ENCODE measurements around the gene ATP1B3.
"Not testable (repeated sequence)": the region's sequence is repeated elsewhere in the genome, so short reads cannot be mapped to it uniquely, and the experiment has no call there.

ATP1B3 gene

GRCh38 chr3:141876381-141876890 is at the start of gene ATP1B3:
Gene ATP1B3 (plus strand): TSS chr3:141876643. CDS start chr3:141876802, 159 bp downstream.
- DNase-seq (ENCODE audit: low read depth in 2 of 2) = peak; percentile 67 to 71

GRCh38 chr3:141828487-141828886 is 48.0 kb upstream of the ATP1B3 start:
- no peak for DNase-seq (ENCODE audit: low read depth in 2 of 2)

GRCh38 chr3:141828890-141829289 is 47.6 kb upstream of the ATP1B3 start:
- DNase-seq (ENCODE audit: low read depth in 2 of 2) = no peak

GRCh38 chr3:141830508-141830907 is 45.9 kb upstream of the ATP1B3 start:
- no peak for DNase-seq (ENCODE audit: low read depth in 2 of 2)

- no peak for DNase-seq (ENCODE audit: low read depth in 2 of 2)
These were observed 42.2 kb upstream of the ATP1B3 start for GRCh38 chr3:141834292-141834691.

- DNase-seq (ENCODE audit: low read depth in 2 of 2) = no peak
These were observed 40.8 kb upstream of the ATP1B3 start for GRCh38 chr3:141835557-141836229.

- no peak for DNase-seq (ENCODE audit: low read depth in 2 of 2)
These were observed 37.1 kb upstream of the ATP1B3 start for GRCh38 chr3:141839389-141839788.

GRCh38 chr3:141840737-141841544 is 35.5 kb upstream of the ATP1B3 start:
- DNase-seq (ENCODE audit: low read depth in 2 of 2) = no peak

- no peak for DNase-seq (ENCODE audit: low read depth in 2 of 2)
These were observed 32.3 kb upstream of the ATP1B3 start for GRCh38 chr3:141844108-141844507.

- no peak for DNase-seq (ENCODE audit: low read depth in 2 of 2)
These were observed 31.6 kb upstream of the ATP1B3 start for GRCh38 chr3:141844812-141845211.

- peak in 1 of 2 donors; percentile 7 for DNase-seq (ENCODE audit: low read depth in 2 of 2)
These were observed 30.9 kb upstream of the ATP1B3 start for GRCh38 chr3:141845407-141846049.

GRCh38 chr3:141846050-141846433 is 30.4 kb upstream of the ATP1B3 start:
- DNase-seq (ENCODE audit: low read depth in 2 of 2) = no peak

GRCh38 chr3:141848159-141848748 is 28.2 kb upstream of the ATP1B3 start:
- DNase-seq (ENCODE audit: low read depth in 2 of 2) = not testable (repeated sequence)

- no peak for DNase-seq (ENCODE audit: low read depth in 2 of 2)
These were observed 27.2 kb upstream of the ATP1B3 start for GRCh38 chr3:141849056-141849815.

GRCh38 chr3:141851411-141851810 is 25.0 kb upstream of the ATP1B3 start:
- no peak for DNase-seq (ENCODE audit: low read depth in 2 of 2)

- no peak for DNase-seq (ENCODE audit: low read depth in 2 of 2)
These were observed 23.3 kb upstream of the ATP1B3 start for GRCh38 chr3:141853081-141853601.

GRCh38 chr3:141853629-141854168 is 22.7 kb upstream of the ATP1B3 start:
- no peak for DNase-seq (ENCODE audit: low read depth in 2 of 2)

GRCh38 chr3:141854599-141854998 is 21.8 kb upstream of the ATP1B3 start:
- DNase-seq (ENCODE audit: low read depth in 2 of 2) = no peak

GRCh38 chr3:141858312-141858711 is 18.1 kb upstream of the ATP1B3 start:
- no peak for DNase-seq (ENCODE audit: low read depth in 2 of 2)

GRCh38 chr3:141859651-141860050 is 16.8 kb upstream of the ATP1B3 start:
- no peak for DNase-seq (ENCODE audit: low read depth in 2 of 2)

All from stimulated activated CD8-positive, alpha-beta memory T cell treated with anti-CD3 and anti-CD28 coated beads, Interleukin-2, amount 100 ng/mL, for 1 hour (primary cell).